Mesothelial cell of epicardium (in vitro differentiated cells): Measurements from ENCODE around the gene CDH13. TPM values are rescaled to one million over a fixed set of nuclear protein-coding genes. Genes with fewer than 3 reads are reported as not detected.

ENCODE experiments used
- DNase-seq, 2 experiments: peaks; one replicate each; pipeline ENCODE4 v3.0.0; 2021; ENCODE audit warnings: low spot score in 2 of 2; ENCODE audit not compliant: unreplicated experiment in 2 of 2
- H3K27ac Mint-ChIP-seq: 2 replicates; pipeline ENCODE4 v1.8.0; 2021; ENCODE audit warnings: mixed read lengths
- H3K27me3 Mint-ChIP-seq: 2 replicates; pipeline ENCODE4 v1.8.0; 2021; ENCODE audit warnings: low read depth, mixed read lengths
- H3K36me3 Mint-ChIP-seq: 2 replicates; pipeline ENCODE4 v1.8.0; 2021; ENCODE audit warnings: mixed read lengths
- H3K4me1 Mint-ChIP-seq: 2 replicates; pipeline ENCODE4 v1.8.0; 2021; ENCODE audit warnings: mixed read lengths
- H3K4me3 Mint-ChIP-seq: 2 replicates; pipeline ENCODE4 v1.8.0; 2021; ENCODE audit warnings: mild to moderate bottlenecking, moderate library complexity, mixed read lengths
- H3K9me3 Mint-ChIP-seq: 2 replicates; pipeline ENCODE4 v1.8.0; 2021; ENCODE audit warnings: mixed read lengths
- total RNA-seq: library from RNA; stranded (reverse); gene quantifications from 3 replicates; pipeline ENCODE4 v1.2.1, GENCODE V29; 2021
- TF ChIP-seq, protein P1 (sequence below): fragments of 200-600 bp; sonication (generic); IDR thresholded peaks from one replicate; pipeline ENCODE4 v1.5.0; 2021; ENCODE audit warnings: antibody characterized with exemption; ENCODE audit not compliant: unreplicated experiment

The CDH13 gene
- total RNA-seq, 1 donor from 2014 or later, result 0.80 TPM

DNA sequence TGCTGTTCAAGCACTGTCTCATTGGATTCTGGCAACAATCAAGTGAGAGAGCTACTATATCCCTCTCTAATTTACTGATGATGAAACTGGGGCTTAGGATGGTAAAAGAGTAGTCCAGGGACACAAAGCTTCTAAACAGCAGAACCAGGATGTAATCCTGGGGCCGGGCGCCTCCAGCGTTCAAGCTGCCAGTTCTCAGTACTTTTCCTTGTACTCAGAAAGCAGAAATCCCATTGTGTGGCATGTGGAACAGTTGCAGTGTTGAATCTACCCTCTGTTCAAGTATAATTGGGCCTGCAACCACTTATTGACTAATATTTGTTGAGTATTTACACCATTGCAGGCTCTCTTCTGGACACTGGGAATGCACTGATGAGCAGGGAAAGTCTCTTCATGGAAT lies 14.5 kb upstream of the CDH13 start:
- H3K9me3 Mint-ChIP-seq, result no peaks in the 10 kb centered on the region
- no peak overlapping the region for H3K4me3 Mint-ChIP-seq
- no peaks in the 10 kb centered on the region for H3K4me1 Mint-ChIP-seq
- H3K27ac Mint-ChIP-seq, result no peak overlapping the region
- H3K36me3 Mint-ChIP-seq, result no peaks in the 10 kb centered on the region
- no peak for DNase-seq
- TF ChIP-seq, protein P1, sequence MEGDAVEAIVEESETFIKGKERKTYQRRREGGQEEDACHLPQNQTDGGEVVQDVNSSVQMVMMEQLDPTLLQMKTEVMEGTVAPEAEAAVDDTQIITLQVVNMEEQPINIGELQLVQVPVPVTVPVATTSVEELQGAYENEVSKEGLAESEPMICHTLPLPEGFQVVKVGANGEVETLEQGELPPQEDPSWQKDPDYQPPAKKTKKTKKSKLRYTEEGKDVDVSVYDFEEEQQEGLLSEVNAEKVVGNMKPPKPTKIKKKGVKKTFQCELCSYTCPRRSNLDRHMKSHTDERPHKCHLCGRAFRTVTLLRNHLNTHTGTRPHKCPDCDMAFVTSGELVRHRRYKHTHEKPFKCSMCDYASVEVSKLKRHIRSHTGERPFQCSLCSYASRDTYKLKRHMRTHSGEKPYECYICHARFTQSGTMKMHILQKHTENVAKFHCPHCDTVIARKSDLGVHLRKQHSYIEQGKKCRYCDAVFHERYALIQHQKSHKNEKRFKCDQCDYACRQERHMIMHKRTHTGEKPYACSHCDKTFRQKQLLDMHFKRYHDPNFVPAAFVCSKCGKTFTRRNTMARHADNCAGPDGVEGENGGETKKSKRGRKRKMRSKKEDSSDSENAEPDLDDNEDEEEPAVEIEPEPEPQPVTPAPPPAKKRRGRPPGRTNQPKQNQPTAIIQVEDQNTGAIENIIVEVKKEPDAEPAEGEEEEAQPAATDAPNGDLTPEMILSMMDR, result no peak
- peaks cover 13% of the 10 kb centered on the region for H3K27me3 Mint-ChIP-seq

DNA sequence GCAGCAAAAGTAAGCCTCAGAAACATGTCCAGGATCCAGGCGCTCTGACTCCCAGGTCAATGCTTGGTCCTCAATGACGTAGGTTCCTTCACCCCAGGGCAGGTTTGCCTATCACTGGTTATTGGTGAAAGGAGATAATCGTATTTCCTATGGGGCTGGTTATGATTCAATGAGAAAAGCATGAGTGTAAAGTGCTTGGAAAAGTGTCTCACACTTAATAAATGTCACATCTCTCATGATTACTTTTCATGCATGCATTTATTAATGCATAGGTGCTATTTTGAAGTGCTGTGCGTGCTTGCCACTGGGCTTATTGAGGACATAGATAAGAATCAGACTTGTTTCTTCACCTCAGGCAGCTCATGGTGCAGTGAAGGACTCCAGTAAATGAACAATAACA lies 10.4 kb upstream of the CDH13 start:
- H3K4me1 Mint-ChIP-seq, result no peaks in the 10 kb centered on the region
- H3K4me3 Mint-ChIP-seq, result no peak overlapping the region

GRCh38 chr16:82621781-82622180 lies 5.0 kb upstream of the CDH13 start:
- H3K4me3 Mint-ChIP-seq, result no peak overlapping the region
- peaks cover 3% of the 10 kb centered on the region for H3K4me1 Mint-ChIP-seq
- no peak for DNase-seq
- TF ChIP-seq, protein P1, result no peak
- no peak overlapping the region for H3K27ac Mint-ChIP-seq
- peaks cover 68% of the 10 kb centered on the region for H3K27me3 Mint-ChIP-seq
- H3K36me3 Mint-ChIP-seq, result no peaks in the 10 kb centered on the region
- no peaks in the 10 kb centered on the region for H3K9me3 Mint-ChIP-seq

More for the DNA sequence above, 10.4 kb upstream of the CDH13 start:
- DNase-seq, result no peak
- H3K36me3 Mint-ChIP-seq, result no peaks in the 10 kb centered on the region
- no peaks in the 10 kb centered on the region for H3K9me3 Mint-ChIP-seq
- TF ChIP-seq, protein P1, result no peak
- no peak overlapping the region for H3K27ac Mint-ChIP-seq
- peaks cover 30% of the 10 kb centered on the region for H3K27me3 Mint-ChIP-seq

DNA sequence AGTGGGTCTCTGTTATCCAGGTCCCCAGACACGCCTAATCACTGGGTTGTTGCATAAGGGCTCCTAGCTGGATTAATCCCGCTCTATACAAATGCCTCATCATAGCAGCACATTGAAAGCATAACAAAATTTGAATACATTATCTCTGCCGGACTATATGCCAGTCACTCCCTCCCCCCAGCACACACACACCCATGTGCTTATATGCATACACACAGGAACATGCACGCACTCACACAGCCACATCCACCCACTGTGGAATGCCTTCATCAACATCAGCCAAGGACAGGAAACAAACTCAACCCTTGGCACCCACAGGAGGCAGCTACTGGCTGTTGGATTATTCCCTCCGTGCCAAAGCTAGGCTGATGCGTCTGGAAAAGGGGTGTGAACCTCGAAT lies 3.5 kb upstream of the CDH13 start:
- no peak overlapping the region for H3K4me3 Mint-ChIP-seq
- no peak for DNase-seq
- peaks cover 81% of the 10 kb centered on the region for H3K27me3 Mint-ChIP-seq
- H3K9me3 Mint-ChIP-seq, result no peaks in the 10 kb centered on the region
- peaks cover 11% of the 10 kb centered on the region for H3K4me1 Mint-ChIP-seq
- TF ChIP-seq, protein P1, result no peak
- H3K36me3 Mint-ChIP-seq, result no peaks in the 10 kb centered on the region
- no peak overlapping the region for H3K27ac Mint-ChIP-seq

GRCh38 chr16:82625066-82625968 lies 1.5 kb upstream of the CDH13 start:
- TF ChIP-seq, protein P1, result no peak
- no peaks in the 10 kb centered on the region for H3K36me3 Mint-ChIP-seq
- no peak overlapping the region for H3K27ac Mint-ChIP-seq
- H3K4me1 Mint-ChIP-seq, result peaks cover 22% of the 10 kb centered on the region
- H3K4me3 Mint-ChIP-seq, result no peak overlapping the region
- peaks cover 87% of the 10 kb centered on the region for H3K27me3 Mint-ChIP-seq
- H3K9me3 Mint-ChIP-seq, result no peaks in the 10 kb centered on the region
- no peak for DNase-seq
